ENCODE results near the gene CCL2.

The CCL2 gene

DNA sequence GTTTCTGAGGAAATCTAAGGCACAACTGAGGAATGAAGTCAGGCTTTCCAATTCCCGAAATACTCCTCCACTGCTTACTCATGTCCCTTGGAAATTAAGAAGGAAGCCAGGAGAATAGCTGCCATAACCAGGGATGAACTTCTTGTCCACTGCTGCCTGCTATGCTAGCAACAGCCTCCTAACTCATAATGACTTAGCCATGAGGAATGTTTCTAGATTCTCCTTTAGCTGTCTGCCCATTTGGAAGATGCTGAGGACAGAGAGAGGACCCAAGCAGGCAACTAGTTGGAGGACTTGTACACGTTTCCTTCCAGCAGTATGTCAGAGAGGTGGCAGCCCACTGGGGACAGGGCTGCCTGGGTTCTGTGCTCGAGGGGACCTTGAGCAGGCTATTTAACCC is 939 bp upstream of the CCL2 start:
- DNase-seq (ENCODE audit: low read depth), result no peak
- no peak overlapping the region for H3K4me3 ChIP-seq (ENCODE audit: low read length)
- TF ChIP-seq, protein P1, sequence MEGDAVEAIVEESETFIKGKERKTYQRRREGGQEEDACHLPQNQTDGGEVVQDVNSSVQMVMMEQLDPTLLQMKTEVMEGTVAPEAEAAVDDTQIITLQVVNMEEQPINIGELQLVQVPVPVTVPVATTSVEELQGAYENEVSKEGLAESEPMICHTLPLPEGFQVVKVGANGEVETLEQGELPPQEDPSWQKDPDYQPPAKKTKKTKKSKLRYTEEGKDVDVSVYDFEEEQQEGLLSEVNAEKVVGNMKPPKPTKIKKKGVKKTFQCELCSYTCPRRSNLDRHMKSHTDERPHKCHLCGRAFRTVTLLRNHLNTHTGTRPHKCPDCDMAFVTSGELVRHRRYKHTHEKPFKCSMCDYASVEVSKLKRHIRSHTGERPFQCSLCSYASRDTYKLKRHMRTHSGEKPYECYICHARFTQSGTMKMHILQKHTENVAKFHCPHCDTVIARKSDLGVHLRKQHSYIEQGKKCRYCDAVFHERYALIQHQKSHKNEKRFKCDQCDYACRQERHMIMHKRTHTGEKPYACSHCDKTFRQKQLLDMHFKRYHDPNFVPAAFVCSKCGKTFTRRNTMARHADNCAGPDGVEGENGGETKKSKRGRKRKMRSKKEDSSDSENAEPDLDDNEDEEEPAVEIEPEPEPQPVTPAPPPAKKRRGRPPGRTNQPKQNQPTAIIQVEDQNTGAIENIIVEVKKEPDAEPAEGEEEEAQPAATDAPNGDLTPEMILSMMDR (conservative IDR thresholded peaks at IDR 0.05; ENCODE audit: low read depth, low read length), result no peak

DNA sequence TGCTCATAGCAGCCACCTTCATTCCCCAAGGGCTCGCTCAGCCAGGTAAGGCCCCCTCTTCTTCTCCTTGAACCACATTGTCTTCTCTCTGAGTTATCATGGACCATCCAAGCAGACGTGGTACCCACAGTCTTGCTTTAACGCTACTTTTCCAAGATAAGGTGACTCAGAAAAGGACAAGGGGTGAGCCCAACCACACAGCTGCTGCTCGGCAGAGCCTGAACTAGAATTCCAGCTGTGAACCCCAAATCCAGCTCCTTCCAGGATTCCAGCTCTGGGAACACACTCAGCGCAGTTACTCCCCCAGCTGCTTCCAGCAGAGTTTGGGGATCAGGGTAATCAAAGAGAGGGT is 272 bp downstream of the CCL2 start:
- TF ChIP-seq, protein P1 (conservative IDR thresholded peaks at IDR 0.05; ENCODE audit: low read depth, low read length), result no peak
- peak overlapping the region; percentile 51 for H3K4me3 ChIP-seq (ENCODE audit: low read length)
- DNase-seq (ENCODE audit: low read depth), result no peak

DNA sequence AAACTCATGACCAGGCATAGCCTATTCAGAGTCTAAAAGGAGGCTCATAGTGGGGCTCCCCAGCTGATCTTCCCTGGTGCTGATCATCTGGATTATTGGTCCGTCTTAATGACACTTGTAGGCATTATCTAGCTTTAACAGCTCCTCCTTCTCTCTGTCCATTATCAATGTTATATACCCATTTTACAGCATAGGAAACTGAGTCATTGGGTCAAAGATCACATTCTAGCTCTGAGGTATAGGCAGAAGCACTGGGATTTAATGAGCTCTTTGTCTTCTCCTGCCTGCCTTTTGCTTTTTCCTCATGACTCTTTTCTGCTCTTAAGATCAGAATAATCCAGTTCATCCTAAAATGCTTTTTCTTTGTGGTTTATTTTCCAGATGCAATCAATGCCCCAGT is 756 bp downstream of the CCL2 start:
- TF ChIP-seq, protein P1 (conservative IDR thresholded peaks at IDR 0.05; ENCODE audit: low read depth, low read length), result no peak
- H3K4me3 ChIP-seq (ENCODE audit: low read length), result peak overlapping the region; percentile 51
- no peak for DNase-seq (ENCODE audit: low read depth)

DNA sequence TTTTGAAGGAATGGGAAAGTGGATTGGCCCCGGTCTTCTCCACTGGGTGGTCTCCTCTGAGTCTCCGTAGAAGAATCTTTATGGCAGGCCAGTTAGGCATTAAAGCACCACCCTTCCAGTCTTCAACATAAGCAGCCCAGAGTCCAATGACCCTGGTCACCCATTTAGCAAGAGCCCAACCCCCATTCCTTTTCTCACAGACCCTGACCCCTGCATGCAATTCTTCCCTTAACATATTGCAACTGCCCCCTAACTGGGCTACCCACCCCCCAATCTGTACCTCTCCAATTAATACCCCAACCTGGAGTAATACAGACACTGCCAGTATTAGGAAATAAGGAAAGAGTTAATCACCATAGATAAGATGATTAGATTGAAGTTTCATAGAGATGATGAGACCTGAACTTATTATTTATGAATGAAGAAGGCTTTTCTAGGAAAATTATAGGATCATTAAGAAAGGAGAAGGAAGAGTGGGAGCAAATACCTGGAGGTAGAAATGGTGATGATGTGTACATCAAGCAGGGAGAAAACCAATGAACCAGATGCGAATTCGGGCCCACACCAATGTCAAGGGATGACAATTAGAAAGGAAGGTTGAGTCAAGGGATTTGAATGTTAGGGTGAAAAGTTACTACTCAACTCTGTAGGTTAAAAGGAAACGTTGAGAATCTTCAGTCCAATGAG is 2.4 kb downstream of the CCL2 start:
- no peak overlapping the region for H3K4me3 ChIP-seq (ENCODE audit: low read length)
- TF ChIP-seq, protein P1 (conservative IDR thresholded peaks at IDR 0.05; ENCODE audit: low read depth, low read length), result no peak

DNA sequence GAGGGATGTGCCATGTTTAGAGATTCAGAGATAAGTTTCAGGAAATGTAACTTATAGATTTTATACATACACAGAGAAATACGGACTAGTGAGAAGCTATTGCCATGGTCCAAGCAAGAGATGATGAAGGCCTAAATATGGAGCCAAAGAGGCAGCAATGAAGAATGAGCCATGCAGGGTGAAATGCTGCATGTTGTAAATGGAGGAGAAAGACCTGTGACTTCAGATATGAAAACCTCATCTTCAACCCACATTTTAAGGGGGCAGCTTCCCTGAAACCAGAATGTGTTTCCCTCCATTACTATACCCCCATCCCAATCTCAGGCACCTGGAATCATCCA is 2.9 kb downstream of the CCL2 start:
- no peak overlapping the region for H3K4me3 ChIP-seq (ENCODE audit: low read length)
- DNase-seq (ENCODE audit: low read depth), result no peak
- TF ChIP-seq, protein P1 (conservative IDR thresholded peaks at IDR 0.05; ENCODE audit: low read depth, low read length), result no peak

More for the DNA sequence above, 2.4 kb downstream of the CCL2 start:
- no peak for DNase-seq (ENCODE audit: low read depth)

DNA sequence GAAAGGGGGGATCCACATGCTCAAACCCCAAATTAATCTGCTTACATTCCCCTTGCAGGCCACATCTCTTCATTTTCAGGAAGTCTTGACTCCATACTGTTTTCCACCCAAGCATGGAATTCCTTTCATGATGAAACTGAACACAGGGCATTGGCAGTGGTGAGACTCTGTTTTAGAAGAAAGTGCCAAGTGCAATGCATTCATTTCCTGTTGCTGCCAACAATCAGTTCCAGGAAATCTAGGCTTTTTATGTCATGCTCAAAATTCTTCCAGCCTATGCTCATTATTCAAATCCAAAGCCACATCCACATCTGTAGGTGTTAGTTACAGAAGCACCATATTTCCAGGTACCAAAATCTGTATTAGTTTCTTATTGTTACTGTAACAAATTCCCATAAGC is 4.1 kb downstream of the CCL2 start:
- H3K4me3 ChIP-seq (ENCODE audit: low read length), result no peak overlapping the region
- TF ChIP-seq, protein P1 (conservative IDR thresholded peaks at IDR 0.05; ENCODE audit: low read depth, low read length), result no peak
- DNase-seq (ENCODE audit: low read depth), result no peak

DNA sequence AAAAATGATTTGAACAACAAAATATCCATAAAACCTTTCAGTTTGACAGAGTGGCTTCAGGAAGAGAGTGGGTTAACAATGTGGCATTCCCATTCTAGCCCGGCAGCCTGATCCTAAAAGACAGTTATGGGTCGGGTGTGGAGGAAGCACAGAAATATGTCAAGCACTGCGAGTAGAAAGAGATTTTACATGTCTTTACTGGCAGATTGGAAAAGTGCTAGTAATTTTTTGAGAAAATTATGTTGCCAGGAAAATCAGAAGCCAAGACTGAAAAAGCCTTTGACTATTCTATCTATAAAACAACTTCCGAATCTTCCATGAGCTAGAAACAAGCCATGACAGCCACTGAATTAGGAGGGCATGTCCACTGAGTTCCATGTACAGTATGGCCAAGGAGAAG is 5.8 kb downstream of the CCL2 start:
- TF ChIP-seq, protein P1 (conservative IDR thresholded peaks at IDR 0.05; ENCODE audit: low read depth, low read length), result no peak
- no peak for DNase-seq (ENCODE audit: low read depth)
- no peak overlapping the region for H3K4me3 ChIP-seq (ENCODE audit: low read length)
